Pons (tissue), 1 donor: ENCODE measurements around the gene CALCR.

Source experiments
- DNase-seq: peaks from one replicate; pipeline ENCODE4 v3.0.0-alpha.2; 2016; ENCODE audit warnings: low spot score

CALCR gene

GRCh38 chr7:93447509-93447908 lies 127.0 kb downstream of the CALCR start:
- no peak for DNase-seq

GRCh38 chr7:93442478-93443224 lies 131.9 kb downstream of the CALCR start:
- no peak for DNase-seq

GRCh38 chr7:93435791-93436190 lies 138.7 kb downstream of the CALCR start:
- no peak for DNase-seq

- DNase-seq: no peak
Observed at GRCh38 chr7:93432130-93432529, 142.4 kb downstream of the CALCR start.

GRCh38 chr7:93430917-93431588 lies 143.5 kb downstream of the CALCR start:
- no peak for DNase-seq

GRCh38 chr7:93429563-93429962 lies 145.0 kb downstream of the CALCR start:
- no peak for DNase-seq

GRCh38 chr7:93427107-93427506 lies 147.4 kb downstream of the CALCR start:
- DNase-seq: no peak

- no peak for DNase-seq
Observed at GRCh38 chr7:93426155-93426696, 148.3 kb downstream of the CALCR start.

- DNase-seq: no peak
Observed at GRCh38 chr7:93414574-93414973, 159.9 kb downstream of the CALCR start.

- no peak for DNase-seq
Observed at GRCh38 chr7:93409324-93409723, 165.2 kb downstream of the CALCR start.

- peak; percentile 60 for DNase-seq
Observed at GRCh38 chr7:93407239-93407638, 167.3 kb downstream of the CALCR start.

GRCh38 chr7:93402944-93403343 lies 171.6 kb downstream of the CALCR start:
- DNase-seq: no peak

GRCh38 chr7:93399642-93400041 lies 174.9 kb downstream of the CALCR start:
- no peak for DNase-seq

- DNase-seq: no peak
Observed at GRCh38 chr7:93392984-93393383, 181.5 kb downstream of the CALCR start.

GRCh38 chr7:93390660-93391059 lies 183.9 kb downstream of the CALCR start:
- no peak for DNase-seq

- DNase-seq: no peak
Observed at GRCh38 chr7:93382362-93382761, 192.2 kb downstream of the CALCR start.

GRCh38 chr7:93378131-93378760 lies 196.3 kb downstream of the CALCR start:
- DNase-seq: no peak

- no peak for DNase-seq
Observed at GRCh38 chr7:93375603-93376002, 198.9 kb downstream of the CALCR start.
